Uterus (tissue), 2 donors: ENCODE measurements around the gene CREG1.

ENCODE experiments used
- POLR2A ChIP-seq, 2 donors: fragments of 450-650 bp; IDR thresholded peaks; one replicate each; pipeline ENCODE4 v1.6.1; 2016; ENCODE audit warnings: antibody characterized with exemption in 2 of 2, mild to moderate bottlenecking in 1 of 2, moderate library complexity in 1 of 2
- TF ChIP-seq, protein P1 (sequence below), 4 experiments: fragments of 200-600 bp in 2 of 4; fragments of 450-650 bp in 2 of 4; sonication (generic) in 2 of 4; IDR thresholded peaks; one replicate each; pipeline ENCODE4 v1.5.1; 2016 to 2019; ENCODE audit warnings: antibody characterized with exemption in 4 of 4, mild to moderate bottlenecking in 2 of 4, moderate library complexity in 1 of 4

DNA sequence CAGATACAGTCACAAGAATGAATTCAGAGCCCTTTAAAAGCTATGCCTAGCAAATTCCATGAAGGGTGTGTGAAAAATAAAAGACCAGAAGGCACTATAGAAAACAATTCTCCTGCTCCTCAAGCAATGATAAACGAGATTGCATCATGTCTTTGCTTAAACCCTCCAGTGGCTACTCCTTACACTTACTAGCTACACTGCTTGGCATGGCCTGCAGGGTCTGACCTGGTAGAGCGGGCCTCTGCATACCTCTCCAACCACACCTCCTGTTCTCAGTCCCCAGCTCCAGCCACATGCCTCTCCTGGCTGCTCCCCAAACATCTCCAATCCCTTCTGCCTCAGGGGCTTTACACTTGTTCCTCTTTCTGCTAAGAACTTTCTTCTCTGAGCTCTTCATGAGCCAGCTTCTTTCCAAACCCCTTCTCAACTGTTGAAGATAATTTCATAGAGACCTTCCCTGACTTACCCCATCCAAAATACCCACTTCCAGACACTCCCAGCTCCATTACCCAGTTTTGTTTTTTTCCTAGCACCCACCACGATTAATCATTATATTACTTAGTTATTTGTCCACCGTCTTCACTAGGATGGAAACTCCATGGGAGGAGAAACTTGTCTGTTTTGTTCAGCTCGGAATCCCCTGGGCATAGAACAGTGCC is 11.2 kb upstream of the CREG1 start:
- TF ChIP-seq, protein P1, sequence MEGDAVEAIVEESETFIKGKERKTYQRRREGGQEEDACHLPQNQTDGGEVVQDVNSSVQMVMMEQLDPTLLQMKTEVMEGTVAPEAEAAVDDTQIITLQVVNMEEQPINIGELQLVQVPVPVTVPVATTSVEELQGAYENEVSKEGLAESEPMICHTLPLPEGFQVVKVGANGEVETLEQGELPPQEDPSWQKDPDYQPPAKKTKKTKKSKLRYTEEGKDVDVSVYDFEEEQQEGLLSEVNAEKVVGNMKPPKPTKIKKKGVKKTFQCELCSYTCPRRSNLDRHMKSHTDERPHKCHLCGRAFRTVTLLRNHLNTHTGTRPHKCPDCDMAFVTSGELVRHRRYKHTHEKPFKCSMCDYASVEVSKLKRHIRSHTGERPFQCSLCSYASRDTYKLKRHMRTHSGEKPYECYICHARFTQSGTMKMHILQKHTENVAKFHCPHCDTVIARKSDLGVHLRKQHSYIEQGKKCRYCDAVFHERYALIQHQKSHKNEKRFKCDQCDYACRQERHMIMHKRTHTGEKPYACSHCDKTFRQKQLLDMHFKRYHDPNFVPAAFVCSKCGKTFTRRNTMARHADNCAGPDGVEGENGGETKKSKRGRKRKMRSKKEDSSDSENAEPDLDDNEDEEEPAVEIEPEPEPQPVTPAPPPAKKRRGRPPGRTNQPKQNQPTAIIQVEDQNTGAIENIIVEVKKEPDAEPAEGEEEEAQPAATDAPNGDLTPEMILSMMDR (IDR thresholded peaks at IDR 0.05), result no peak
- TF ChIP-seq POLR2A (IDR thresholded peaks at IDR 0.05), result no peak
